K562 (cell line): ENCODE data around the gene MAP3K12. TPM values are rescaled to one million over a fixed set of nuclear protein-coding genes. Genes with fewer than 3 reads are reported as not detected.

Experiments used
- ATF7 ChIP-seq: fragments of 450-650 bp; IDR thresholded peaks from 2 replicates; pipeline ENCODE4 v1.7.1; 2014; ENCODE audit warnings: mild to moderate bottlenecking, moderate library complexity
- BHLHE40 ChIP-seq: IDR thresholded peaks from 2 replicates; pipeline ENCODE4 v1.6.1; 2011; ENCODE audit warnings: low read length, improper control_type of control experiment
- CHD4 ChIP-seq: fragments of 200-600 bp; sonication (generic); IDR thresholded peaks from 3 replicates; pipeline ENCODE4 v1.6.1; 2012; ENCODE audit warnings: low read depth, mild to moderate bottlenecking, mixed read lengths, low read length, inconsistent platforms; ENCODE audit not compliant: insufficient read depth, insufficient replicate concordance, poor library complexity, severe bottlenecking
- COPS2 ChIP-seq: fragments of 450-650 bp; conservative IDR thresholded peaks from 2 replicates; pipeline ENCODE4 v1.6.1; 2016; ENCODE audit warnings: mild to moderate bottlenecking, moderate library complexity
- HDAC1 ChIP-seq, 2 experiments: fragments of 450-650 bp; IDR thresholded peaks; 2 replicates each; pipeline ENCODE4 v1.6.1; 2016 to 2017; ENCODE audit warnings: inconsistent platforms in 1 of 2, mild to moderate bottlenecking in 1 of 2, moderate library complexity in 1 of 2
- HLTF ChIP-seq: fragments of 450-650 bp; IDR thresholded peaks from 2 replicates; pipeline ENCODE4 v1.6.1; 2016
- IFI16 ChIP-seq: fragments of 250-450 bp; sonication (Bioruptor Pico); IDR thresholded peaks from 2 replicates; pipeline ENCODE4 v2.1.2; 2022; ENCODE audit warnings: mild to moderate bottlenecking, inconsistent platforms
- NUFIP1 ChIP-seq: fragments of 450-650 bp; IDR thresholded peaks from 2 replicates; pipeline ENCODE4 v1.6.1; 2018; ENCODE audit not compliant: partially characterized antibody
- POLR2A ChIP-seq: fragments of 450-650 bp; conservative IDR thresholded peaks from 2 replicates; pipeline ENCODE4 v1.6.1; 2016
- SMAD4 ChIP-seq: fragments of 250-450 bp; sonication (Bioruptor Pico); conservative IDR thresholded peaks from 2 replicates; pipeline ENCODE4 v1.8.0; 2021; ENCODE audit warnings: inconsistent platforms, mild to moderate bottlenecking, moderate library complexity
- SUPT5H ChIP-seq: fragments of 450-650 bp; IDR thresholded peaks from 2 replicates; pipeline ENCODE4 v1.6.1; 2016
- TEAD1 ChIP-seq, 2 experiments: fragments of 450-650 bp in 1 of 2; sonication (generic) in 1 of 2; formaldehyde crosslinking; IDR thresholded peaks; 2 replicates each; pipeline versions ENCODE4 v1.4.0 to v1.8.0; 2020 to 2022; ENCODE audit warnings: mild to moderate bottlenecking in 2 of 2, missing genetic modification reagents in 1 of 2
- polyA plus RNA-seq, 8 experiments: library from polyadenylated mRNA; depleted of rRNA in 4 of 8; stranded (reverse) in 5 of 8; unstranded in 3 of 8; fragments of >200 nt; fragmentation: Nextera tagmentation in 2 of 8; fragmentation: Illumina TruSeq in 1 of 8; extraction: Ambion mirVana in 2 of 8; extraction: Trizol in 1 of 8; gene quantifications; 2 replicates each; pipeline versions ENCODE4 v1.2.1 to v1.2.3, GENCODE V29; 2011 to 2014; ENCODE audit warnings: inconsistent platforms in 1 of 8, missing spikeins in 1 of 8
- total RNA-seq, 7 experiments: library from RNA; depleted of rRNA in 6 of 7; stranded (reverse); fragments of >200 nt in 6 of 7; fragmentation: Illumina TruSeq in 2 of 7; extraction: Trizol in 2 of 7; gene quantifications; 2 replicates each; pipeline versions ENCODE4 v1.2.1 to v1.2.3, GENCODE V29; 2011 to 2021; ENCODE audit warnings: low replicate concordance in 1 of 7
- TF ChIP-seq, protein P1 (sequence below): sonication (generic); formaldehyde crosslinking; IDR thresholded peaks from 2 replicates; pipeline ENCODE4 v1.8.1; 2023; ENCODE audit warnings: mild to moderate bottlenecking, missing genetic modification reagents

The MAP3K12 gene
- total and polyA plus RNA-seq, 9 of the 15 experiments (the other 6 are each of a cell fraction or from before 2014, with no cell fraction given), result 0.10 to 2.4 (median 1.6) TPM

DNA sequence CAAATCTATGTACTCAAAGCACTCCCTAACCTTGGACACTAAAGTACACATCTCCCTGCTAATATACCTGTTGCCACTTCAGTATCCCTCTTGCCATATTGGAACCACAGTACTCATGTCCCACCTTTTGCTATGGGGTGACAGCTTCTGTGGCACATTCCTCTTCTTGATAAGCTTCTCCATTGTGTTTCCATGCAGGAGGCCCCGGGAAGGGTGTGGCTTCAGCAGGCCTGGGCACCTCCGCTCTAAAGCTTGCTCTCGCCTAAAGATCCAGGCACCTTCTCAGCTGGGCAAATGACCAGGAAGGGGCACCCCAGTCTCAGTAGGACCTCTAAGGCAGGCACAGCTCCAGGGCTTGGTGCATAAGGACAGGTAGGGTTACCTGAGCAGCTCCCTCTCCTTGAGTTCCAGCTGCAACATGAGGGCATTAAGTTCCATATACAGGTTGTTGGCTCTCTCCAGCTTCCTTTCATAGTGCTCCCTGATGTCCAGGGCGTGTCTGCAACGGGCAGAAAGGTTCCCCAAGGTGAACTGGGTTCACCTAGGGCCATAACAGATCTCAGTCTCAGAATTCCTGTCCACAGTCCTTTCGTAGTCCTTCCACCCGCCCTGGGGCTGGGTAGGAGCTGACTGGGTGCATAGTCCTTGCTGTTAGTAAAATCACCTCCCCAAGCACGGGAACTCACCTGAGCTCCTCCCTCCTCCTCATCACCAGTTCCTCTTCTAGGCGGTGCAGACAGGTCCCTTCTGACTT lies 15.9 kb downstream of the MAP3K12 start (continued):
- no peak for TF ChIP-seq ATF7
- TF ChIP-seq COPS2, result no peak
- no peak for TF ChIP-seq NUFIP1
- TF ChIP-seq HLTF, result no peak
- no peak for TF ChIP-seq IFI16 (CRISPR knock-in tag)
- TF ChIP-seq, protein P1, sequence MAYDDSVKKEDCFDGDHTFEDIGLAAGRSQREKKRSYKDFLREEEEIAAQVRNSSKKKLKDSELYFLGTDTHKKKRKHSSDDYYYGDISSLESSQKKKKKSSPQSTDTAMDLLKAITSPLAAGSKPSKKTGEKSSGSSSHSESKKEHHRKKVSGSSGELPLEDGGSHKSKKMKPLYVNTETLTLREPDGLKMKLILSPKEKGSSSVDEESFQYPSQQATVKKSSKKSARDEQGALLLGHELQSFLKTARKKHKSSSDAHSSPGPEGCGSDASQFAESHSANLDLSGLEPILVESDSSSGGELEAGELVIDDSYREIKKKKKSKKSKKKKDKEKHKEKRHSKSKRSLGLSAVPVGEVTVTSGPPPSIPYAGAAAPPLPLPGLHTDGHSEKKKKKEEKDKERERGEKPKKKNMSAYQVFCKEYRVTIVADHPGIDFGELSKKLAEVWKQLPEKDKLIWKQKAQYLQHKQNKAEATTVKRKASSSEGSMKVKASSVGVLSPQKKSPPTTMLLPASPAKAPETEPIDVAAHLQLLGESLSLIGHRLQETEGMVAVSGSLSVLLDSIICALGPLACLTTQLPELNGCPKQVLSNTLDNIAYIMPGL, result no peak
- peak; percentile 61 for TF ChIP-seq SUPT5H
- TF ChIP-seq TEAD1 (CRISPR knock-in tag; IDR thresholded peaks at IDR 0.05), result no peak
- TF ChIP-seq POLR2A, result peak; percentile 54
- TF ChIP-seq BHLHE40, result no peak
- no peak for TF ChIP-seq CHD4
- no peak for TF ChIP-seq HDAC1 (IDR thresholded peaks at IDR 0.05)
- no peak for TF ChIP-seq SMAD4 (CRISPR knock-in tag)
